NCI-H2227 (cell line): Measurements from ENCODE around the gene DIPK2A.

Experiments
- DNase-seq: peaks from one replicate; lab custom pipeline; 2025; ENCODE audit not compliant: unreplicated experiment; lab: John Stamatoyannopoulos, UW

Gene DIPK2A, protein sequence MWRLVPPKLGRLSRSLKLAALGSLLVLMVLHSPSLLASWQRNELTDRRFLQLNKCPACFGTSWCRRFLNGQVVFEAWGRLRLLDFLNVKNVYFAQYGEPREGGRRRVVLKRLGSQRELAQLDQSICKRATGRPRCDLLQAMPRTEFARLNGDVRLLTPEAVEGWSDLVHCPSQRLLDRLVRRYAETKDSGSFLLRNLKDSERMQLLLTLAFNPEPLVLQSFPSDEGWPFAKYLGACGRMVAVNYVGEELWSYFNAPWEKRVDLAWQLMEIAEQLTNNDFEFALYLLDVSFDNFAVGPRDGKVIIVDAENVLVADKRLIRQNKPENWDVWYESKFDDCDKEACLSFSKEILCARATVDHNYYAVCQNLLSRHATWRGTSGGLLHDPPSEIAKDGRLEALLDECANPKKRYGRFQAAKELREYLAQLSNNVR

DNA sequence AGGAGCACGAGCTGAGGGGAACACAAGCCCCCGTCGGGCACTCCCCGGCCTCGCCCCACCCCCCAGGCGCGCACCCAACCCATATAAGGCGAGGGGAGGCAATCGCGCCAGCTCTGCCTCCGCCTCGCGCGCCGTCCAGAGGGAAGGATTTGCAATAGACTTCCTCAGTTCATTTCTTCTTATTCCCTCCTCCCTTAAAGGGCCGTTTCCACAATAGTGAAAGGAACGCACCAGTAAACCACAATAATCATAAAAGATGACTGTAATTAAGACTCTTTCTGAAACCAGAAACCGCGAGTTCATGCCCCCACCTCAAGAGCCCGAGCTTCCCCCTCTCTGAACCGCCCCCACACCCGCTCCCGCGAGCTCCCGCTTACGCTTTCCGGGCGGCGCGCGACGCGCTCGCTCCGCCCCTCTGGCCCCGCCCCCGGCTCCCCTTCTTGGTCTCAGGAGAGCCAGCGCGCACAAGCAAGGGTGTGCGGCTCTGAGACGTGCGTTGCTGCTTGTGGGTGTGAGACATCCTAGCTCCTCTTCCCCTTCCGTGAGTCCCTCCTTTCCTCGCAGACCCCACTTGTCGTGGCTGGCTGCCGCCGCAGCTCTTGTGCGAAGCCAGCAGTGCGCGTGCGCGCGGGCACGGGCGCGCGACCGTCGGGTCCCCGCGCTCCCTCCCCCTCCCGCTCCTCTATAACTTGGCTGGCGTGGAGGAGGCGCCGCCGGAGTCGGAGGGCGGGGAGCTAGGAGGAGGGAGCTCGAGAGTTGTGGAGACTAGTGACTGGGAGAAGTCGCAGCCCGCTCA lies at the start of gene DIPK2A:
TSS of gene DIPK2A (plus strand) at position 465 of the 796 bp plus-strand sequence. CDS start 510 bp downstream, outside the sequence.
- DNase-seq: peak; percentile 97

DNA sequence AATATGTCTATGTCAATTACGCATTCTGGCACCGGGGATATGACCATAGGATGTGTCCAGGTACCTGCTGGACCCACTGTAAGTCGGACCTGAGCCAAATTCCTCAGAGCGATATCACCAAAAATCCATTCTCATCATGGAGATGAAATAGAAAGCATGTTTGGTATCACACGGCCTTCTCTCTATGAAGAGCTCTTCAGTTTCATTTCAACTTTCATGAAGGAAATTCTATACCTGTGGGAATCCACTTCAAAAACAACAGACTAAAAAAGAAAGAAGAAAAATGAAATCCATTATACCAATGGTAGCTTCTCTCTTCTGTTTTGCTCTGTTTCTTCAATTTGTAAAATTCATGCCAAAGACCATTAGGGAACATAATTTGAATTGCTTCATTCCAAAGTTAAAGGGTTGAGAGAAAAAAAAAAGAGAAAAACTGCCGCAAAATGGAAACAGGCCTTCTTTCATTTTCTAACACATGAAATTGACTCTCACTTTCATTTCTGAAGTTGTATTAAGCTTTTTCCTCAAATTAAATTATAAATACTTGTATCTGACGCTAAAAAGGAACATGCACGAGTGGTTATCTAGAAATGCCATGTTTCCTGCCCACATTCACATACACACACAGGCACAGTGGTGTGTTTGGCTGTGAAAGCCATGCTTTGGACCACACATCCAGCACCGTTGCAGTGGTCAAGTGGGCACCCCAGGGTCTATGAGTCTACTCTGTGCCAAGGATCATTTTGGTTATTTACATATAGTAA lies 46.9 kb upstream of the DIPK2A start:
- DNase-seq: no peak

DNA sequence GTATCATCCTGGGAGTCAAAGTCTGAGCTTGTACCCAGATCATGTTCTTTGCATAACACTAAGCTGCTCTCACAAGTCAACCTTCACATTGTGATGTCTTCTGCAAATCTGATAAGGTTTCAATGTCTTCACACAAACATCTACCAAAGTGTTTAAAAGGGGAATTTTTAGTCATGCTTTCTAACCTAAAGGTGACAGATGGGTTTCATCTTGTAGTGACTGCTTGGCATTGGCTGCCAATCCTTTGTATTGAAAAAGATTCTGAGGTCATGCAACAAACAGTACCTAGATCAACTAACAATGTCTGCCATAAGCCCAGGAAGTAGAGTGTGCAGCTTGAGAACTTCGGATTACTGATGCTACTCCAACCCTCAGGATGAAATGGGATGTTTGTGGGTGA lies 43.6 kb upstream of the DIPK2A start:
- no peak for DNase-seq

DNA sequence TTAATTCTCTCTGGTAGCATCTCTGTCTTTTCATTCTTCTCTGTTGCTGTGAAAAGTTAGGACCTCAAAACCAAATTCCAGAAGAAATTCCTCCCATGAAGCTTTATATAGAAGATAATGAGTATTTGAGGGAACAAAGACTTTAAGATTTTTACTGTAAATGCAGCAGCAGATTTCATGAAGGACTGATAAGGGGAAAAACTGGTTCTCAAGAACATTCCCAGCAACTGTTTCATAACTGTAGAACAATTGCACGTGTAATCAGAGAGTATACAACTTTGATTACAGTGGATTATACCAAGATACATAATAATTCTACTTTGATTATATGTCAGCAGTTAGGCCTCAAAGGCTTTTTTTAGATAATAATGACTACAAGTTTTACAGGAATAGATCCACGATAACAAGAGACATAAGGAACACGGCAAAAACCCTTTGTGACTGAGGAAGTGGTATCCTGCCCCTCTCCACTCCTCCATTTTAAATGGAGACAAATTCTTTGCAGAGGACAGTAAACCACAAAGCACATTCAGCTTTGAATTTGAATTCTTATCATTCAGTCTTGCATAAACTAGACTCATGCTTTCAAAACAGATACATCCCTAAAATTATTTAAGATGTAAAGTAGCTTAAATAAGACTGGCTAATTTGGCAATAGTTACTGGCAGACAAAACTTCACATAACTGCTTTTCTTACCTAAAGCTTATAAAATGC lies 42.9 kb upstream of the DIPK2A start:
- no peak for DNase-seq

DNA sequence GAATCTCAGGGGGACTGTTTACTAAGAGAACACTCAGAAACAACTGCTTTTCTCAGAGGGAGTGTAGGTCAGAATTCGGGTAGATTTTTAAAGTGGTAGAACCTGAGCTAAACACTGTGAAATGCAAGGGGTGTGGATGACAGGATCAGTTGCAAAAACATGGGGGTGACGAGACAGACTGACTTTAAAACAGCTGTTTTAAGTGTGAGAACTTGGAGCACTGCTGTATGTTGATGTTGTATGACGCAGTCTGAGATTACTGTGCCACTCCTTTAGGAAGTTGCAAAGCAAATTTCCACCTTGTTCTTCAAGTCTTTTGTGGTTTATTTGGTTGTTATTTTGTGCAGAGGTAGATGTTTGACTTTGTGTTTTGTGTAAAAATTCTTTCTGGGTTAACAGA lies 36.8 kb upstream of the DIPK2A start:
- DNase-seq: no peak

DNA sequence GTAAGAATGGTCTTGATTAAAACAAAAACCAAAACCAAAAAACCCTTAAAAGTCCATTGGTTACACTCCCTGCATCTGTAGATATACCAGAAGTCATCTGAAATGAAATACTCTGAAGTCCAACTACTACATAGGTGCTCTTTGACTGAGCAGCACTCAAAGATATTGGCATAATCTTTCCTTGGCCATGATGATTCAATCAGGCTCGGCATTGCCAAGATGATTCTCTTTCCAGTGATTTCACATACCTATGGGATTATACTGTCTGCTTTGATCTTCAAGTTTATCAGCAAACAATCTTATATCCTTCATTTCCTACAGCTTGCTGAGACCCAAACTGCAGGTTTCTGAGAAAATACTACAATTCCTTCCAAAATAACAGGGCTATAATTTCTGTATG lies 35.9 kb upstream of the DIPK2A start:
- no peak for DNase-seq

DNA sequence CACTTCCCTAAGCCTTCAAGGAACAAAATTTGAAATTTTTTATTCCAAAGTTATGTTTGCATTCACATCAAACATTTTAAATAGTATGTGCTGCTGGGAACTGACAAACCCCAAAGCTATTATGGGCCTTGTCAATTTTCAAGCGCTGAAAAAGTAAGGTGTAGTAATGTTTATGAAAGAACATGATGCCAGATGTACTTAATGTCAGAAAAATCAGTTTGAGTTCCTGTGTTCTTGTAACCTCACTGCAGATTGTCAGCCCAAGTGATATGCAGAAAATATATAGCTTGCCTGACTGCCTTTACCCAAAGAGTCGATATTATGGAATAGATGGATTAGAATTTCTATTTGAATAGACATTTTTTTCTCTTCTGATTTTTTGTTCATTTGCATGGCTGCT lies 20.8 kb upstream of the DIPK2A start:
- no peak for DNase-seq

DNA sequence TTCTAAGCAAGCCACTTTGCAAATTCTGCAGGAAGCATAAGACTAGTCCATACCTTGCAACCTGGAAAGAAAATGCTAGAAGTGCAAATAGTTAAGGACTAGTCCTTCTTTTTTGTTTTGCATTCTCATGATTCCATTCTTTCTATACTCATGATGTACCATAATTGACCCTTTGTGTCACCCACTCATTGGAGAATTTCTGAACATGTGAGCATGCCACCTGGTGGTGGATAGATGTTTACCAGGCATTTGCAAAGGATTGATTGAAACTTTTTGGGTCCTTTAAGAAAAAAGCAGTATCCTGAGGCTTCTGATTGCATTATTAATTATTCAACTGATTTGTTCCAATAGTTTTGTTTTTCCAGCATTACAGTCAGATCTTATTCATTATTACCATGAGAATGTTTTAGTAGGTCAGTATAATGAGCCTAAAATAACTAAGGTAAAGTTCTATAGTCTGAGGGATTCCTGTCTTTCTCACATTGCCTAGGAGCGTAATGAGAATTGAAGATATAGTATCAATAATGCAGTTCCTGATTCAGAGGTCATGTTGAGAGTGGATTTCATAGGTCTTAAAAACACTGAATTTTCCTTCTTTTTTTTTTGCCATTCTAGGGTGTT lies 20.2 kb upstream of the DIPK2A start:
- peak; percentile 20 for DNase-seq

DNA sequence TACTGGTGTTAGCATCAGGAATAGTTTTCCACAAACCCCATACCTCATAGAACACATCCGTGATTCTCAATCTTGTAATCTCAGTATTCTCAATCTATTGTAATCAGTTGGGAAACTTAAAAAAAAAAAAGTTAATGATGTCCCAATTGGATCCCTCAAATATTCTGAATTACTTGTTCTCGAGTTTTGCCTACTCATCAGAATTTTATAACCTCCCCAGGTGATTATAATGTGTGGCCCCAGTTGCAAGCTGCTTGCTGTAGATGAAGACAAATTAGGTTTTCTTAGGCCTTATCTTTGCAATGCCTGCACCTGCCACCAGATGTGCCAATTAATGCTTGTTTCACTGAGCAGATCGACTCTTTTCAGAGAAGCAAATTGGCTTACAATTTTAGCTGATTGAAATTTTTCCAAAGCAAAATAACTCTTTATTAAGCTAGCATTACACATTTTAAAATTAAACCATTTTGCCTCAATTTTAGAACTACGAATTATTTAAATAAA lies 19.0 kb upstream of the DIPK2A start:
- no peak for DNase-seq

DNA sequence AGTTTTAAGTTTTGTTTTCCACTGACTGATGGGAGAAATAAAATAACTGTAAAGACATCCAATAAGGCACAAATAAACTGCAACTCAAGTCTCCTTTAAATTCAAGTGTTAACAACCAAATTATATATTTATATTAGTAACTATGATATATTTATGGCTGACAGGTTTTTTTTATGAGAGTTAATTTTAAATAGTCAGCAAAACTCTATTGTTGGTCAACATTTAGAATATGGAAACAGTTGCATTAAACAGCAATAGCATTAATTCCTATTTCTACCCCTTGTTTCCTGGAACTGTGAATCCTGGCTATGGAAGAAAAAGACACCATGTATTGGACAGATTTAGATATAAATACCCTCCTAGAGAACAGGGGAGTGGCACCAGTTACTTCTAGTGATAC lies 16.5 kb upstream of the DIPK2A start:
- no peak for DNase-seq

DNA sequence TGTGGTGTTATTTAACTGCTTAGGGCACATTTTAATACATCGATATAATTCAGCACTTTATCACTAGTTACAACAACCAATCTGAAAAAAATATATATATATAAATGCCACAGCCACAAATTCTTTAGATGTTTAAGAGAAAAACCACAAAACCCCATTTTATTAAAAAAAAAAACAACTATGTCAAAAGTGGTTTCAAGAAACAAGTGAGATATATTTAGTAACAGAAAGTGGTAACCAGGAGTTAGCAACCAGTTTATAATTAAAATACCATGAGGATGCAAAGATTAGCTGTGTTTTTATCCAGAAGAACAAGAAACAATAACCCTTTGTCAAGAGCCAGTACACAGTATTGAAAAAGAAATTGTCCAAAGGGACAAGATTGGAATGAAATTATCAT lies 14.8 kb upstream of the DIPK2A start:
- no peak for DNase-seq

DNA sequence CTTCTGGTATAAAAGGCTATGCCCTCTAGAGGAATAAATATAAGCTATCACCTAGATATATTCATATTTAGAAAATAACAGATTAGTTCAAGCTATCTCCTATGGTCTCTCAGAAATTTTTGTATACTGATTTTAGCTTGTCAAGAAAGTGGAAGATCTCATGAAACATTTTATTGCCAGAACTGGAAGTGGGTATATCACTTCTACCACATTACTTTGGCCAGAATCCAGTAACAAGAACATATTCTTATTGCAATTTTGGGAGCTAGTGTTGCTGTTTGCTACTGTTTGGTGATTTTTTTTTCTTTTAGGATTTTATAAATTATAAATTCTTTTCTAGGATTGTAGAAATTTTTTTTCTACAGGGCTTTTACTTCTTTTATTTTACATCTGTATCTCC lies 14.2 kb upstream of the DIPK2A start:
- no peak for DNase-seq

DNA sequence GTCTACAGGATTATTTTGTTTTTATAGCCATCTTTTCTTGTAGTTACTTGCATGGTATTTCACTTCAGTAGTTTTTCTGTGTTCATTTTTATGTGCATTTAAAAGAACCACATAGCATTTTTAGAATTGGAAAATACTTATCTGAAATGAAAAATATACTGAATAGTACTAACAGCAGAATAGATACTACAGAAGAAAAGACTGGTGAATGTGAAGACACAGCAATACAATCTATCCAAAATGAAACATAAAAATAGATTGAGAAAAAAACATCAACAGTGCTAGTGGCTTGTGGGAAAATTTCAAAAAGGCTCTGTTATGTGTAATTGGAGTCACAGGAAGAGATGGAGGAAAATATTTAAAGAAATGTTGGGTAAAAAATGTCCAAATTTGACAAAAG lies 12.7 kb upstream of the DIPK2A start:
- no peak for DNase-seq

DNA sequence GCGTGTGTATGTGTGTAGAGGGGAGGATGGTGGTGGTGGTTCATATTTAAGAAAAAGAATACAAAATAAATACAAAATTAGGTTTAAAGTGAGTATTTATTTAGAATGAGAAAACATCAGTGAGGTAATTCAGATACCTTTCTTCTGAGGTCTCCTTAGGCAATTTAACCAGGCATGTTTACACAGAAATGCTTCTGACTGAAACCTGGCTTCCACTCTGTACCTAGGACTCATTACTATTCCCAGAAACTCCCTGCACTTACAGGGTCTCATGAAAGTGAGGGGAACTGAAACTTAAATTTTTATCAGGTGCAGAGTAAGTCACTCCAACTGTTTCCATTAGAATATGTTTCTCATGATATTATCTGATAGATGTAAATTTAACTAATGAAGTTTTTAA lies 10.3 kb upstream of the DIPK2A start:
- DNase-seq: no peak

DNA sequence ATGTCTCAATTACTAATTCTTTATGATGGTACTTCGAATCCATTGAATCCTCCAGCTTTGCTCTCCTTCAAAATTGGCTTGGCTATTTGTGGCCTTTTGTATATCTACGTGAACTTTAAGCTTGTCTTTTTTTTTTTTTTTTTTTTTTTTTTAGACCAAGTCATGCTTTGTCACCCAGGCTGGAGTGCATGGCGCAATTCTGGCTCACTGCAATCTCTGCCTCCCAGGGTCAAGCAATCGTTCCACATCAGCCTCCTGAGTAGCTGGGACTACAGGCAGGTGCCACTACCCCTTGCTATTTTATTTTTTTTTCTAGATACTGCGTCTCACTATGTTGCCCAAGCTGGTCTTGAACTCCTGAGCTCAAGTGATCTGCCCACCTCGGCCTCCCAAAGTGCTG lies 7.7 kb upstream of the DIPK2A start:
- DNase-seq: no peak

DNA sequence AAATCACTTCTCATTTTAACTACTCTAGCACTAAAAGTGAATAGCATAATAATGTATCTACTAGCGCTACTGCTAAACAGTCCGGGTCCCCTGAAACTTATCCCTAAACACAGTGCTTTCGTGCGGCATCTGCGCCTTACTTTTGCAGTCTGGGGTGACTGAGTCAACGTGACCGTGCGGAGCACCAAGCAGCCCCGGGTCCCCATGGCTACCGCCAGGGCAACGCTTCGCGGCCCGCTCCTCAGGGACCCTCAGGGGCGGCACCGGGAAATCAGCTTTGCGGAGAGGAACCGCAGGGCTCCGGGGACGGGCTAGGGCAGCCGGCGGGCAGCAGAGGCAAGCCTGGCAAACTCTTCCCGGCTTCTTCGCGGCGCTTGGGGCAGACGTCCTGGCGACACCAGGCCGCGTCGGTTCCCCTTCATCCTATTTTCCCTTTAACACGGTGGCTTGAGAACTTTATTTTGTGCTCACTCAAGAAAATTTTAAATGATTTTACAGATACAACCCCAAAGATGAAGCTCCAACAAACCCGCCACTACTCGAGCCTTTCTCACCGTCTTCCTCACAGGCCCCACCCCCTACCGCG lies 757 bp upstream of the DIPK2A start:
- peak; percentile 64 for DNase-seq

DNA sequence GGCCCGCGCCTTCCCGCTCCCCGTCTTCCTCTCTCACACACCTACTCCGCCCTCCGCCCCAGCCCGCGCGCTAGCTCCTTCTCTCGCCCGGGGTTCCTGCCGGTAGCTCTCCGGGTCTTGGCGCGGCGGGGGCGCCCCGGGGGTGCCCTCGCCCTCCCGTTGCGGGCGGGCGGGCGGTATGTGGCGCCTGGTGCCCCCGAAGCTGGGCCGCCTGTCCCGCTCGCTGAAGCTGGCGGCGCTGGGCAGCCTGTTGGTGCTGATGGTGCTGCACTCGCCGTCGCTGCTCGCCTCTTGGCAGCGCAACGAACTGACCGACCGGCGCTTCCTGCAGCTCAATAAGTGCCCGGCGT lies 507 bp downstream of the DIPK2A start:
- DNase-seq: no peak

DNA sequence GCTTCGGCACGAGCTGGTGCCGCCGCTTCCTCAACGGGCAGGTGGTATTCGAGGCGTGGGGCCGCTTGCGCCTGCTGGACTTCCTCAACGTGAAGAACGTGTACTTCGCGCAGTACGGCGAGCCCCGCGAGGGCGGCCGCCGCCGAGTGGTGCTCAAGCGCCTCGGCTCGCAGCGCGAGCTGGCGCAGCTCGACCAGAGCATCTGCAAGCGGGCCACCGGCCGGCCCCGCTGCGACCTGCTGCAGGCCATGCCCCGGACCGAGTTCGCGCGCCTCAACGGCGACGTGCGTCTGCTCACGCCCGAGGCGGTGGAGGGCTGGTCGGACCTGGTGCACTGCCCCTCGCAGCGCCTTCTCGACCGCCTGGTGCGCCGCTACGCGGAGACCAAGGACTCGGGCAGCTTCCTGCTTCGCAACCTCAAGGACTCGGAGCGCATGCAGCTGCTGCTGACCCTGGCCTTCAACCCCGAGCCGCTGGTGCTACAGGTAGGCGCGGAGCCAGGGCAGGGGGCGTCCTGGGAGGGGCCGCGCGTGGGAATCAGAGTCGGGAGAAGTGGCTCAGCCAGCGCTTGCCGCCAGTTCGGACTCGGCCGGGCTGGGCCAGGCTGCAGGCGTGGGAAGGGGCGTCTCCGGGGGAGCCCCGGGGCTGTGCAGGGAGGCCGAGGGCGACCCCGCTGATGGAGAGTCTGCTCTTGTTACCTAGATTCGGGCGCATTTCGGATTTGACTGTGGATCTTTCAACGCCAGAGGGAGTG lies 1.1 kb downstream of the DIPK2A start:
- peak; percentile 78 for DNase-seq

DNA sequence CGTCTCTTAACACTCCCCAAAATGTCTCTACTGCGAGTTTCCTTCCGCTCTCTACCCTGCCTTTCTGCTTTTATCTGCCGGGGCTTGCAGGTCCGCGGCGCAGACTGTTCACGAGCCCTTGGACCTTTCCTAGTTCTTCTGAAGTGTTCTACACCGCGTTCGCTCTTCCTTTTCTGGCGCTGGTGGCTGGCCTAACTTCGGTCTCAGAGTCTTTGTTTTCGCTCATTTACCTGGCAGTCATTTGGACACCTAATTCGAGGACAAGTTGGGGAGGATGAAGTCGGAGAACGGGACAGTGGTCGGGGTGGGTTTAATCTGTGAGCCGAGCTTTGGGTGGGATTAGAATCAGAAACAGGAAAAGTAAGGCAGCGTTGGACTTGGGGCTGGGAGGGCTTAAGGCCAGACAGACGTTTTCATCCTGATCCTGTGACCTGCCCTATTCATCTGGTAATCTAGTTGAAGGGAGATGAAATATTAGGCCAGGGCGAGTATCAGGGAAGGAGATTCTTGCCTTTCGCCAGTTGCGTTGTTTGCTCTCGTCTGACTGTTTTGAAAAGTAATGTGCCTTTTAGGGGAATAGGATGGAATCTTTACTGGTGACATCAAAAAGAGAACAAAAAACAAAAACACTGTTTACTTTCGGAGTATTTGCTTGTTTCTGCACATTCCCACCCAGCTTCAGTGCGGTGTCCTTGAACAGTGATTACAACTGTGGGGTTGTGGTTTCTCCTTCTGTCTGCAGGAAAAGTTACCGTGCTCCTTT lies 1.8 kb downstream of the DIPK2A start:
- DNase-seq: peak; percentile 4
